Bronchial epithelial cell (primary cell): Measurements from ENCODE around the gene TMSB10. TPM values are rescaled to one million over a fixed set of nuclear protein-coding genes. Genes with fewer than 3 reads are reported as not detected.

Experiments used
- DNase-seq: peaks from one replicate; pipeline ENCODE4 v3.0.0-alpha.2; 2010; ENCODE audit warnings: low read depth
- FAIRE-seq: peaks from 2 replicates; lab custom pipeline; 2011; peaks lifted over from hg19 to GRCh38; lab: Jason Lieb, UNC
- H3K27me3 ChIP-seq: 2 replicates; pipeline ENCODE4 v1.5.1; 2011; ENCODE audit warnings: low read length; ENCODE audit not compliant: control insufficient read depth, insufficient read depth
- H3K36me3 ChIP-seq: 2 replicates; pipeline ENCODE4 v1.5.1; 2011; ENCODE audit warnings: low read length; ENCODE audit not compliant: control insufficient read depth, insufficient read depth
- H3K4me3 ChIP-seq: 2 replicates; pipeline ENCODE4 v1.5.1; 2011; ENCODE audit warnings: mild to moderate bottlenecking, low read depth, low read length, control low read depth
- CTCF ChIP-seq: IDR thresholded peaks from 2 replicates; pipeline ENCODE4 v1.5.1; 2011; ENCODE audit warnings: mild to moderate bottlenecking, moderate library complexity, low read length, control low read depth, inconsistent platforms; ENCODE audit not compliant: insufficient read depth, severe bottlenecking
- total RNA-seq: library from RNA; depleted of rRNA; stranded (reverse); fragments of >200 nt; gene quantifications from 2 replicates; pipeline ENCODE4 v1.2.1, GENCODE V29; 2014

The TMSB10 gene
- total RNA-seq, 1 donor from 2014 or later, result 8,033 TPM

GRCh38 chr2:84886791-84887190, 18.7 kb upstream of the TMSB10 start:
- Histone ChIP-seq H3K4me3 (no peak overlapping the region), H3K36me3 (no peaks in the 10 kb centered on the region), H3K27me3 (no peaks in the 10 kb centered on the region)
- DNase-seq, result no peak
- FAIRE-seq, result no peak
- no peak for TF ChIP-seq CTCF

- TF ChIP-seq CTCF, result no peak
- Histone ChIP-seq H3K36me3 (no peaks in the 10 kb centered on the region), H3K4me3 (no peak overlapping the region), H3K27me3 (no peaks in the 10 kb centered on the region)
- FAIRE-seq, result no peak
- peak; percentile 34 for DNase-seq
Observed at GRCh38 chr2:84888401-84889276, 16.8 kb upstream of the TMSB10 start.

GRCh38 chr2:84889332-84889731, 16.1 kb upstream of the TMSB10 start:
- Histone ChIP-seq H3K36me3 (no peaks in the 10 kb centered on the region), H3K27me3 (no peaks in the 10 kb centered on the region), H3K4me3 (no peak overlapping the region)
- no peak for DNase-seq
- no peak for TF ChIP-seq CTCF
- no peak for FAIRE-seq

GRCh38 chr2:84891355-84892010, 14.0 kb upstream of the TMSB10 start:
- TF ChIP-seq CTCF, result no peak
- no peak for DNase-seq
- Histone ChIP-seq H3K4me3 (no peak overlapping the region), H3K36me3 (no peaks in the 10 kb centered on the region), H3K27me3 (no peaks in the 10 kb centered on the region)
- no peak for FAIRE-seq

GRCh38 chr2:84894131-84894586, 11.3 kb upstream of the TMSB10 start:
- H3K27me3 ChIP-seq, result no peaks in the 10 kb centered on the region
- H3K36me3 ChIP-seq, result no peaks in the 10 kb centered on the region
- DNase-seq (peak; percentile 66), FAIRE-seq (no peak)
- no peak for TF ChIP-seq CTCF
- H3K4me3 ChIP-seq, result no peak overlapping the region
